Activated CD8-positive, alpha-beta T cell treated with anti-CD3 and anti-CD28 coated beads for 36 hours (primary cell): ENCODE results near the gene SLC16A5. TPM values are rescaled to one million over a fixed set of nuclear protein-coding genes. Genes with fewer than 3 reads are reported as not detected.
"Not testable (repeated sequence)": the region's sequence is repeated elsewhere in the genome, so short reads cannot be mapped to it uniquely, and the experiment has no call there.

Experiments used
- ATAC-seq: fragments of 200-7000 bp; cut with Tn5 transposase; one replicate; pipeline ENCODE4 v1.10.0; 2021; ENCODE audit warnings: mild to moderate bottlenecking, moderate library complexity
- CTCF ChIA-PET: fragments of 350-600 bp; sonication (Branson Sonifier 250); formaldehyde crosslinking; loops from one replicate; lab custom pipeline; 2021; ENCODE audit warnings: antibody characterized with exemption; lab: Charles Lee
- POLR2A ChIA-PET: fragments of 350-600 bp; sonication (Branson Sonifier 250); formaldehyde crosslinking; loops from one replicate; lab custom pipeline; 2021; ENCODE audit warnings: antibody characterized with exemption; lab: Charles Lee
- DNase-seq: peaks from one replicate; pipeline ENCODE4 v3.0.0-alpha.2; 2020
- H3K27ac Mint-ChIP-seq: one replicate; pipeline ENCODE4 v1.8.0; 2021; ENCODE audit warnings: mild to moderate bottlenecking, mixed read lengths
- H3K27me3 Mint-ChIP-seq: one replicate; pipeline ENCODE4 v1.8.0; 2021; ENCODE audit warnings: mixed read lengths
- H3K36me3 Mint-ChIP-seq: one replicate; pipeline ENCODE4 v1.8.0; 2021; ENCODE audit warnings: low read depth, mixed read lengths
- H3K4me1 Mint-ChIP-seq: one replicate; pipeline ENCODE4 v1.8.0; 2021; ENCODE audit warnings: low read depth, mixed read lengths
- H3K4me3 Mint-ChIP-seq: one replicate; pipeline ENCODE4 v1.8.0; 2021; ENCODE audit warnings: mild to moderate bottlenecking, moderate library complexity, mixed read lengths
- H3K9me3 Mint-ChIP-seq: one replicate; pipeline ENCODE4 v1.8.0; 2021; ENCODE audit warnings: mixed read lengths
- intact Hi-C: fragments of 100-400 bp; cut with micrococcal nuclease; formaldehyde crosslinking; loops from one replicate; pipeline ENCODE4 v1.10.0; 2022
- total RNA-seq, 2 experiments: library from RNA; stranded (reverse); gene quantifications; one replicate each; pipeline ENCODE4 v1.2.3, GENCODE V29; 2021
- TF ChIP-seq, protein P1 (sequence below): fragments of 200-600 bp; IDR thresholded peaks from one replicate; pipeline ENCODE4 v1.8.0; 2022; ENCODE audit warnings: antibody characterized with exemption, mild to moderate bottlenecking

The SLC16A5 gene
- total RNA-seq, 2 experiments from 2014 or later: 2.0 to 2.8 TPM

DNA sequence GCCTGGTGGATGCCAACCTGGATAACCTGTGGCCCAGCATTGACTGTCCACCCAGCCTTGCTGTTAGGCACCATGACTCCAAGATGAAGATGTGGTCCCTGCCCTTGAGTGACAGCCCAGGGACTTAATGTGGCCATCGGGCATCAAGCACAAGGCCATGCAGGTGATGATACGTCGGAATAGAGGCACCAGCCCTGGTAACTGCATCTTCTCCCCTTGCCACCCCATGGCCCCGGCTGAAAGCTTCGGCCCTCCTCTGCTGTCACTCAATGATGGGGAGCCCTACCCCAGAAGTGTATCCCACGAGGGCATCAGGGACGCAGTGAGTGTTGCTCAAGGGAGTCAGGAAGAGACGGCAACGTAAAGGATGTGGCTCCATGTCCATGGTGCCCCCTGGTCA, 41.8 kb downstream of the SLC16A5 start:
- CTCF ChIA-PET: interaction anchor here (1.0 to 9.2 kb wide), 6 partner anchors 12 to 168 kb away, joined by 3 to 147 read pairs (median 4); partner anchors contain the start of gene JPT1
- H3K4me1 Mint-ChIP-seq: peaks cover 27% of the 10 kb centered on the region
- no peaks in the 10 kb centered on the region for H3K27me3 Mint-ChIP-seq
- TF ChIP-seq, protein P1, sequence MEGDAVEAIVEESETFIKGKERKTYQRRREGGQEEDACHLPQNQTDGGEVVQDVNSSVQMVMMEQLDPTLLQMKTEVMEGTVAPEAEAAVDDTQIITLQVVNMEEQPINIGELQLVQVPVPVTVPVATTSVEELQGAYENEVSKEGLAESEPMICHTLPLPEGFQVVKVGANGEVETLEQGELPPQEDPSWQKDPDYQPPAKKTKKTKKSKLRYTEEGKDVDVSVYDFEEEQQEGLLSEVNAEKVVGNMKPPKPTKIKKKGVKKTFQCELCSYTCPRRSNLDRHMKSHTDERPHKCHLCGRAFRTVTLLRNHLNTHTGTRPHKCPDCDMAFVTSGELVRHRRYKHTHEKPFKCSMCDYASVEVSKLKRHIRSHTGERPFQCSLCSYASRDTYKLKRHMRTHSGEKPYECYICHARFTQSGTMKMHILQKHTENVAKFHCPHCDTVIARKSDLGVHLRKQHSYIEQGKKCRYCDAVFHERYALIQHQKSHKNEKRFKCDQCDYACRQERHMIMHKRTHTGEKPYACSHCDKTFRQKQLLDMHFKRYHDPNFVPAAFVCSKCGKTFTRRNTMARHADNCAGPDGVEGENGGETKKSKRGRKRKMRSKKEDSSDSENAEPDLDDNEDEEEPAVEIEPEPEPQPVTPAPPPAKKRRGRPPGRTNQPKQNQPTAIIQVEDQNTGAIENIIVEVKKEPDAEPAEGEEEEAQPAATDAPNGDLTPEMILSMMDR: no peak
- POLR2A ChIA-PET: interaction anchor here (0.9 to 3.9 kb wide), 5 partner anchors 16 to 118 kb away, joined by 3 to 40 read pairs (median 4); partner anchors contain the start of genes JPT1 and MRPL58
- no peak for ATAC-seq
- H3K9me3 Mint-ChIP-seq: no peaks in the 10 kb centered on the region
- H3K36me3 Mint-ChIP-seq: peaks cover 13% of the 10 kb centered on the region
- intact Hi-C loops: no loop called here
- peak overlapping the region; percentile 86 for H3K4me3 Mint-ChIP-seq
- H3K27ac Mint-ChIP-seq: no peak overlapping the region
- DNase-seq: no peak

DNA sequence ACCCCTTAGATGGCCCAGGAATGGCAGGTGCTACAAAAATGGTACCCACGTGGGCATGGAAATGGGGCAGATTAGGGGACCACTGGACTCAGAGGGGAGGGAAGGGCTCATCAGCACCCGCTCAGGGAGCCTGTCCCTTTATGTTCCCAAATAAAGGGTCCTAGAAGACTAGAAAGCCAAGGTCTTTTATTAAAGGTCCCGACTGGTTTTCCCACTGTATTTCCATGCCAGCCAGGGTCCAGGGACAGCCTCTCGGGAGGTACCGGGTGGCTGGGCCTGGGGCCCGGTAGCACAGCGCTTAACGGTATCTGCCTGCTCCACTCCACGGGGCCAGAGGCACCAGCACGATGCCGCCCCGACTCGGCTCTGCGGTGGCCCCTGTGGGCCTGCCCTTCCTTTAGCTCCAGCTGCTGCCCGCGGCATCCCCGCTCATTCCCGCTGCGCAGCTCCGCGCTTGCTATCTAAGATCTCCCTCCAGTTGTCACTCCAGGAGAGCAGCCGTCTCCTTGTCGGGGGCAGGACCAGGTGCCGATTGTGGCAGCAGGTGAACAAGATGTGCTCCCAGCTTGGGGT, 42.4 kb downstream of the SLC16A5 start:
- H3K27me3 Mint-ChIP-seq: no peaks in the 10 kb centered on the region
- no peaks in the 10 kb centered on the region for H3K9me3 Mint-ChIP-seq
- TF ChIP-seq, protein P1: no peak
- peak overlapping the region; percentile 88 for H3K27ac Mint-ChIP-seq
- DNase-seq (no peak), ATAC-seq (no peak)
- peak overlapping the region; percentile 86 for H3K4me3 Mint-ChIP-seq
- POLR2A ChIA-PET: interaction anchor here (0.7 to 3.9 kb wide), 9 partner anchors 10 to 118 kb away, joined by 3 to 40 read pairs (median 3); partner anchors contain the start of genes JPT1, MRPL58 and SLC16A5
- intact Hi-C loops: no loop called here
- H3K36me3 Mint-ChIP-seq: peaks cover 13% of the 10 kb centered on the region
- H3K4me1 Mint-ChIP-seq: peaks cover 22% of the 10 kb centered on the region
- CTCF ChIA-PET: interaction anchor here (1.0 to 9.2 kb wide), 15 partner anchors 12 to 169 kb away, joined by 3 to 147 read pairs (median 4); partner anchors contain the start of genes GGA3 and SLC25A19

DNA sequence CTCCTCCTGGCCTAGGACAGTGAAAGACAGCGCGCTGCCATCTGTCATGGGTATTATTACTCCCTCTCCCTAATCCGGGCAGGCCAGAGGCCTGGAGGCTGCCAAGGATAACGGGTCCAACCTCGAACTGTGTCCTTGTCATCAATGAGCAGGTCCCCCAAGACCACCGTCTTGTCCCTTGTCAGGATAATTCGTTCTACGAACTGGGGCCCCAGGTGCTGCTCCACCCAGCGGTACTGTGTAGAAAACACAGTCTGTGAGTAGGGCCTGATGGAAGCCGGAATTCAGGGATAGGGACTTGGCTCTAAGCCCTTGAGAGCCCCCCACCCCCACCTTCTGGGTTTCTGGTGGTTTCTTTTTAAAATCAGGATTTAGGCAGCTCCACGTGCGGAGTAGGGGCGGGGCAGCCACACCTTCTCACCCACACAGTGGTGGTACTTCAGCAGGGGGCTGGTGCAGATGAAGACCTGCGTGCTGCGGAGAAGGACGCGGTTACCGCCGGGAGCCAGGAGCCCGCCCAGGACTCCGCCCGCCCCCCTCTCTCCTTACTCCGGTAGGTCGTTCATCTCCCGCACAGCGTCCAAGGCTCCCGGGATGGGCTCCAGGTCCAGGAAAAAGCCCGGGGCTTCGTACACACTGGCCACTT, 43.0 kb downstream of the SLC16A5 start:
- Mint-ChIP-seq H3K4me3 (peak overlapping the region; percentile 86), H3K4me1 (peaks cover 18% of the 10 kb centered on the region), H3K27me3 (no peaks in the 10 kb centered on the region), H3K9me3 (no peaks in the 10 kb centered on the region), H3K36me3 (peaks cover 15% of the 10 kb centered on the region), H3K27ac (peak overlapping the region; percentile 88)
- POLR2A ChIA-PET: interaction anchor here (0.7 to 3.9 kb wide), 17 partner anchors 9 to 169 kb away, joined by 3 to 40 read pairs (median 4); partner anchors contain the start of genes ARMC7, JPT1, MRPL58 and NUP85
- TF ChIP-seq, protein P1: peak; percentile 63
- ATAC-seq (peak; percentile 56), DNase-seq (peak; percentile 68)
- intact Hi-C loops: no loop called here
- CTCF ChIA-PET: interaction anchor here (0.6 to 9.2 kb wide), 34 partner anchors 9 to 169 kb away, joined by 3 to 147 read pairs (median 4); partner anchors contain the start of genes ARMC7, CDR2L, GGA3 and MIF4GD

DNA sequence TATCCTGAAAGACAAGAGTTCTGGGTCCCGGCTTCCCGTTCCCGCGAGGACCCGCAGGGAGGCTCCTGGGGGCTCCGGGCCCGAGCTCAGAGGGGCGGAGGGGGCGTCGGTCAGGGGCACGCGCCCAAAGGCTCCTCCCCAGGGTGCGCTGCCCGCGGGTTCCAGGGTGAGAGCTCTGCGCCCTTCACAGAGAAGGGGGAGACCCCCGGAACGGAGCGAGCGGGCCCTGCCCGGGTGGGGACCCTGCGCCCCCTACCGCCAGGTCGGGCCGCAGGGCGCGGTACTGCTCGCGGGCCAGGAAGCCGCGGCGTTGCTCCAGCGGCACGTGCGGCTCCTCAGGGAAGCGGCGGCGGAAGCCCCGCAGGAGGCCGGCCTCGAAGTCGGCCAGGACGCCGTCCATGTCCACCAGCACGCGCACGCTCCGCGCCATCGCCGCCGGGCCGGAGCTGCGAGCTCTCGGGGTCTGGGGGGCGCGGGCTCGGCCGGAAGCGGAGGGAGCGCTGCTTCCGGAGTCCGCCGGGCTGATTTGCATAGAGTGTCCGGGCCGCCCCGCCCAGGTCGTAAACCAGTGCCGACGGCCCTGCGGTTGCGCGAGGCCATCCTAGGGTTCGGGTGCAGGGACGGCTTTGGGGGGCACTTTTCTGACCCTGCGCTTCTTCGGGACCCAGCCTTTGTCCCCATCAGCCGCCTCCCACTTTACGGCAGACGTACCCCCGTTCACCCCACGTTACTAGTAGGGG, 43.7 kb downstream of the SLC16A5 start, which contains the start of gene NT5C:
TSS of gene NT5C (minus strand) at position 465 of the 740 bp plus-strand sequence. CDS start at position 430, 35 bp downstream.
- intact Hi-C loops: no loop called here
- TF ChIP-seq, protein P1: peak; percentile 51
- ATAC-seq (peak; percentile 83), DNase-seq (peak; percentile 86)
- peak within 1 kb of the TSS; percentile 93 for H3K27ac Mint-ChIP-seq
- no peaks in the 10 kb centered on the region for H3K27me3 Mint-ChIP-seq
- H3K4me3 Mint-ChIP-seq: peak within 1 kb of the TSS; percentile 86
- peaks cover 16% of the 10 kb centered on the region for H3K36me3 Mint-ChIP-seq
- no peaks in the 10 kb centered on the region for H3K9me3 Mint-ChIP-seq
- peaks cover 12% of the 10 kb centered on the region for H3K4me1 Mint-ChIP-seq
- POLR2A ChIA-PET: interaction anchor here (0.7 to 3.9 kb wide), 16 partner anchors 9 to 170 kb away, joined by 3 to 40 read pairs (median 4); partner anchors contain the start of genes ARMC7, JPT1, NUP85 and SLC16A5
- CTCF ChIA-PET: interaction anchor here (0.6 to 9.2 kb wide), 32 partner anchors 9 to 170 kb away, joined by 3 to 147 read pairs (median 4); partner anchors contain the start of genes ARMC7, CDR2L, GGA3 and MIF4GD

DNA sequence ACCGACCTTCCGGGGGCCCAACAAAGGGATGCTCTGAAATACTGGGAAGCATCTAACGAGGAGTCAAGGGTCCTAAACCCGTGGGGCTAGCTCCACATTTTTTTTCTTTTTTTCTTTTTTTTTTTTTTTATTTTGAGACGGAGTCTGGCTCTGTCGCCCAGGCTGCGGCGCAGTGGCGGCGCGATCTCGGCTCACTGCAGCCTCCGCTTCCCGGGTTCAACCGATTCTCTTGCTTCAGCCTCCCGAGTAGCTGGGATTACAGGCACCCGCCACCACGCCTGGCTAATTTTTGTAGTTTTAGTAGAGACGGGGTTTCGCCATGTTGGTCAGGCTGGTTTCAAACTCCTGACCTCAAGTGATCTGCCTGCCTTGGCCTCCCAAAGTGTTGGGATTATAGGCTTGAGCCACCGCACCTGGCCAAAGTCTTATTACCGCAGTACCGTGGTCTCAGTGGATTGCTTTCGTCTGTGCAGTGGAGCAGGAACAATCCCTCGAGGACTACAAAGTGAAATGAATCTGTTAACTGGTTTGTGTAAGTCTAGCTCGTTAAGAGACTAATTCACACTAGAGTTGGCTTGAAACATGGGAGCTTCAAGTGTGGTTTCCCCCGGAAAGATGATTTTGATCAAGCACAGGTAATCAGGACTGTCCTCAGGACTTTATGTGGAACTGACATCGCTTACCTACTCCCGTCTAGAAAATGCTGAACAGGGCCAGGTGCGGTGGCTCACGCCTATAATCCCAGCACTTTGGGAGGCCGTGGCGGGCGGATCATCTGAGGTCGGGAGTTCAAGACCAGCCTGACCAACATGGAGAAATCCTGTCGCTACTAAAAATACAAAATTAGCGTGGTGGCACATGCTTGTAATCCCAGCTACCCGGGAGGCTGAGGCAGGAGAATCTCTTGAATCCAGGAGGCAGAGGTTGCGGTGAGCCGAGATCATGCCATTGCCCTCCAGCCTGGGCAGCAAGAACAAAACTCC, 44.6 kb downstream of the SLC16A5 start:
- Mint-ChIP-seq H3K4me3 (peak overlapping the region; percentile 86), H3K36me3 (peaks cover 16% of the 10 kb centered on the region), H3K27ac (peak overlapping the region; percentile 93), H3K4me1 (peaks cover 12% of the 10 kb centered on the region)
- DNase-seq, ATAC-seq, H3K9me3 Mint-ChIP-seq, H3K27me3 Mint-ChIP-seq, intact Hi-C loops: not testable (repeated sequence)
- ChIA-PET CTCF (interaction anchor here (0.7 to 9.2 kb wide), 24 partner anchors 8 to 171 kb away, joined by 3 to 147 read pairs (median 4); partner anchors contain the start of genes CDR2L, MIF4GD and MRPL58), POLR2A (interaction anchor here (0.6 to 3.9 kb wide), 6 partner anchors 10 to 22 kb away, joined by 3 to 40 read pairs (median 8); partner anchors contain the start of gene JPT1)
